ENCODE data around the gene MGAT4A. TPM values are rescaled to one million over a fixed set of nuclear protein-coding genes. Genes with fewer than 3 reads are reported as not detected.

MGAT4A gene
- polyA plus RNA-seq, 2 of the 4 experiments (the other 2 are of a cell fraction) = 0.61 to 2.6 TPM

- Histone ChIP-seq H3K4me1 (no peaks in the 10 kb centered on the region), H3K4me2 (no peak overlapping the region), H3K4me3 (no peak overlapping the region), H3K9me3 (no peaks in the 10 kb centered on the region), H3K27ac (no peak overlapping the region)
- ChIA-PET CTCF (no interaction called here), POLR2A (no interaction called here)
- no peak for TF ChIP-seq TFCP2L1 (CRISPR knock-in tag; IDR thresholded peaks at IDR 0.05)
- no peak for TF ChIP-seq RFX5 (IDR thresholded peaks at IDR 0.05)
- TF ChIP-seq ZNF302 (CRISPR knock-in tag; IDR thresholded peaks at IDR 0.05) = no peak
- TF ChIP-seq NR3C1 (IDR thresholded peaks at IDR 0.05) = no peak
- WGBS (ENCODE audit: missing lambda C conversion rate) = 57% methylated on average over 5 of the region's 5 CpGs
- FAIRE-seq (no peak), DNase-seq (ENCODE audit: low read depth in 1 of 2, low spot score in 1 of 2) (no peak), ATAC-seq (no peak)
Measured at GRCh38 chr2:98703738-98704137, 27.2 kb downstream of the MGAT4A start.

DNA sequence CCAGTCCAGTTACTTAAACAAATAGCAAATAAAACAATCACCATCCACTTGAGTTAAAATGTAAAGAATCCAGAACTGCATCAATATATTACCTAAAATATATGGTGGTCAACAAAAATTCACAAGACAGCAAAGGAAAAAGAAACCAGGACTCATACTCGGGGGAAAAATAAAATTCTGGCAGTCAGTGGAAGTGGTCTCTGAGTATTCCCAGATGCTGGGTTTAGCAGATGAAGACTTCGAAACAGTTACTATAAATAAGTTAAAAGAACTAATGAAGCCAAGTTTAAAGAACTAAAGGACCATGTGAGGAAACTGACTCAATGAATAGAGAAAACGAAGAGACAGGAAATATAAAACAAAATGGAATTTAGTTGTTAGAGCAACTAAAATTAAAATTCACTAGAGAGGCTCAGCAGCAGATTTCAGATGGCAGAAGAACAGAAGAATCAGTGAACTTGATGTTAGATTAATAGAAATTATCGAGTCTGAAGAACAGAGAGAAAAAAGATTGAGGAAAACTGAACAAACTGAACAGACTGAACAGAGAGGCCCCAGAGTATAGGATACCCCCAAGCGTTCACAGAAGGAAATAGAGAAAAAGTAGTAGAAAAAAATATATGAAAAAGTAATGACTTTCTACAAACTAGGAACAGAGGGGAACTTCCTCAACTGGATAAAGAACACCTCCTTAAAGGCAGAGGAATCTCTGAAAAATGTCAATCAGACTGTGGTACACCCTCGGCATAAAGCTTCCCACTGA, 27.9 kb downstream of the MGAT4A start:
- WGBS (ENCODE audit: missing lambda C conversion rate) = 61% methylated on average over 6 of the region's 6 CpGs
- FAIRE-seq = no peak
- CTCF ChIA-PET = no interaction called here

DNA sequence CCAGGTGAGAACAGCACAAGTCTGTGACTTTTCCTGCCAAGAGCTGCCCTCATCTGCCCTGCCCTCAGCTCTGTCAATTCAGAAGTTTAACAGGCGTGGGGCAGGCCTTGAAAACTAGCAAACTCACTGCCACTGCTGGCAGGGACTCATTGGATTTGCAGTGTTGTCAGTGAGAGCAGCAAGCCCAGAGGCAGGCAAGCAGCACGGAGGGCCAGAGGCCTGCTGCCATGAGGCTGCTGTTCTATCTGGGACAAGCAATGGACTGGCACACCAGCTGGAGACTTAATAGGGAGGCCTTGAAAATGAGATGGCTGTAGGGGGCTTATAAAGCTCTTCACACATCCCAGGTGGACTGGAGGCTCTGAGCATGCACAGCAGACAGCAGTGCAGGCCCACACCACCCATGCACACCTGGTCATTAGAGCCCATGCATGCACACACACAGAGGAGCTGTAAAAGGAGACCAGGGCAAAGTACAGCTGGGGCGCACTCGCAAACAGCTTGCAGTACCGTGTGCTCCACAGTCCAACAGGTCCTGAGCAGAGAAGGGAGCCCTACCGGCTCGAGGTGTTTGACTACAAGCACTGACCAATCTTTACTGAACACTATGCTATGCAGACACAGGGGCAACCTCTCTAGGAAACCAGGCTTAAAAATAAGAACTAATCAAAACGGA, 28.7 kb downstream of the MGAT4A start:
- FAIRE-seq = no peak
- ChIA-PET POLR2A (no interaction called here), CTCF (no interaction called here)
- no peak for TF ChIP-seq CBX8 (IDR thresholded peaks at IDR 0.05)
- TF ChIP-seq PBX3 (IDR thresholded peaks at IDR 0.05) = no peak
- TF ChIP-seq, protein P1, sequence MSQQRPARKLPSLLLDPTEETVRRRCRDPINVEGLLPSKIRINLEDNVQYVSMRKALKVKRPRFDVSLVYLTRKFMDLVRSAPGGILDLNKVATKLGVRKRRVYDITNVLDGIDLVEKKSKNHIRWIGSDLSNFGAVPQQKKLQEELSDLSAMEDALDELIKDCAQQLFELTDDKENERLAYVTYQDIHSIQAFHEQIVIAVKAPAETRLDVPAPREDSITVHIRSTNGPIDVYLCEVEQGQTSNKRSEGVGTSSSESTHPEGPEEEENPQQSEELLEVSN (IDR thresholded peaks at IDR 0.05; ENCODE audit: borderline replicate concordance, low read depth) = no peak
- TF ChIP-seq EHF (CRISPR knock-in tag; IDR thresholded peaks at IDR 0.05) = no peak
- no peak for TF ChIP-seq HOXA7 (CRISPR knock-in tag; IDR thresholded peaks at IDR 0.05)
- no peak for TF ChIP-seq ELK1 (IDR thresholded peaks at IDR 0.05; ENCODE audit: low read depth, low read length)
- no peak for TF ChIP-seq CHD4 (IDR thresholded peaks at IDR 0.05; ENCODE audit: borderline replicate concordance)
- no peak for TF ChIP-seq SREBF2 (IDR thresholded peaks at IDR 0.05)
- no peak for TF ChIP-seq RAD21 (conservative IDR thresholded peaks at IDR 0.05 in 1 of 2, IDR thresholded peaks at IDR 0.05 in 1 of 2)
- TF ChIP-seq RCOR1 (IDR thresholded peaks at IDR 0.05; ENCODE audit: low read depth, low read length) = no peak
- TF ChIP-seq BHLHE40 (IDR thresholded peaks at IDR 0.05; ENCODE audit: low read depth, low read length) = no peak
- no peak for TF ChIP-seq NPAS2 (CRISPR knock-in tag; IDR thresholded peaks at IDR 0.05; ENCODE audit: borderline replicate concordance)
- ATAC-seq = no peak; a peak in 2 of 6 replicates
- Histone ChIP-seq H3K4me2 (no peak overlapping the region), H3K9me3 (no peaks in the 10 kb centered on the region), H3K4me3 (no peak overlapping the region), H3K27ac (no peak overlapping the region), H3K4me1 (0 out of 3 replicates have a peak, but pooled peaks cover 6% of the 10 kb centered on the region)
- WGBS (ENCODE audit: missing lambda C conversion rate) = 57% methylated on average over 6 of the region's 8 CpGs
- DNase-seq (ENCODE audit: low read depth in 1 of 2, low spot score in 1 of 2) = no peak

More for the DNA sequence above, 27.9 kb downstream of the MGAT4A start:
- Histone ChIP-seq H3K4me1 (0 out of 3 replicates have a peak, but pooled peaks cover 2% of the 10 kb centered on the region), H3K9me3 (no peaks in the 10 kb centered on the region), H3K27ac (no peak overlapping the region), H3K4me3 (no peak overlapping the region), H3K4me2 (no peak overlapping the region)
- TF ChIP-seq, protein P2, sequence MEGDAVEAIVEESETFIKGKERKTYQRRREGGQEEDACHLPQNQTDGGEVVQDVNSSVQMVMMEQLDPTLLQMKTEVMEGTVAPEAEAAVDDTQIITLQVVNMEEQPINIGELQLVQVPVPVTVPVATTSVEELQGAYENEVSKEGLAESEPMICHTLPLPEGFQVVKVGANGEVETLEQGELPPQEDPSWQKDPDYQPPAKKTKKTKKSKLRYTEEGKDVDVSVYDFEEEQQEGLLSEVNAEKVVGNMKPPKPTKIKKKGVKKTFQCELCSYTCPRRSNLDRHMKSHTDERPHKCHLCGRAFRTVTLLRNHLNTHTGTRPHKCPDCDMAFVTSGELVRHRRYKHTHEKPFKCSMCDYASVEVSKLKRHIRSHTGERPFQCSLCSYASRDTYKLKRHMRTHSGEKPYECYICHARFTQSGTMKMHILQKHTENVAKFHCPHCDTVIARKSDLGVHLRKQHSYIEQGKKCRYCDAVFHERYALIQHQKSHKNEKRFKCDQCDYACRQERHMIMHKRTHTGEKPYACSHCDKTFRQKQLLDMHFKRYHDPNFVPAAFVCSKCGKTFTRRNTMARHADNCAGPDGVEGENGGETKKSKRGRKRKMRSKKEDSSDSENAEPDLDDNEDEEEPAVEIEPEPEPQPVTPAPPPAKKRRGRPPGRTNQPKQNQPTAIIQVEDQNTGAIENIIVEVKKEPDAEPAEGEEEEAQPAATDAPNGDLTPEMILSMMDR (IDR thresholded peaks at IDR 0.05) = no peak
- TF ChIP-seq ZFP36 (IDR thresholded peaks at IDR 0.05; ENCODE audit: borderline replicate concordance, partially characterized antibody) = no peak
- TF ChIP-seq RARB (CRISPR knock-in tag; IDR thresholded peaks at IDR 0.05) = no peak
- TF ChIP-seq EHF (CRISPR knock-in tag; IDR thresholded peaks at IDR 0.05) = no peak
- no peak for TF ChIP-seq RNF2 (IDR thresholded peaks at IDR 0.05; ENCODE audit: borderline replicate concordance, low read depth)
- TF ChIP-seq MAZ (IDR thresholded peaks at IDR 0.05; ENCODE audit: borderline replicate concordance, low read depth, low read length) = no peak
- no peak for TF ChIP-seq BHLHE40 (IDR thresholded peaks at IDR 0.05; ENCODE audit: low read depth, low read length)
- no peak for TF ChIP-seq POLR2AphosphoS2 (conservative IDR thresholded peaks at IDR 0.05; ENCODE audit: low read length)
- TF ChIP-seq HOXA7 (CRISPR knock-in tag; IDR thresholded peaks at IDR 0.05) = no peak
- no peak for TF ChIP-seq HOXB5 (CRISPR knock-in tag; IDR thresholded peaks at IDR 0.05)
- TF ChIP-seq ZC3H11A (IDR thresholded peaks at IDR 0.05) = no peak
- TF ChIP-seq NFE2L2 (conservative IDR thresholded peaks at IDR 0.05; ENCODE audit: low read length) = no peak
- TF ChIP-seq CEBPB (IDR thresholded peaks at IDR 0.05) = no peak
- DNase-seq (ENCODE audit: low read depth in 1 of 2, low spot score in 1 of 2) (no peak), ATAC-seq (no peak)
- POLR2A ChIA-PET = no interaction called here

Measured in A549 (cell line).